ENCODE data around the gene RGP1.
A peak's percentile ranks its signal among the peaks of the same experiment; 100 is the strongest.

Gene RGP1

DNA sequence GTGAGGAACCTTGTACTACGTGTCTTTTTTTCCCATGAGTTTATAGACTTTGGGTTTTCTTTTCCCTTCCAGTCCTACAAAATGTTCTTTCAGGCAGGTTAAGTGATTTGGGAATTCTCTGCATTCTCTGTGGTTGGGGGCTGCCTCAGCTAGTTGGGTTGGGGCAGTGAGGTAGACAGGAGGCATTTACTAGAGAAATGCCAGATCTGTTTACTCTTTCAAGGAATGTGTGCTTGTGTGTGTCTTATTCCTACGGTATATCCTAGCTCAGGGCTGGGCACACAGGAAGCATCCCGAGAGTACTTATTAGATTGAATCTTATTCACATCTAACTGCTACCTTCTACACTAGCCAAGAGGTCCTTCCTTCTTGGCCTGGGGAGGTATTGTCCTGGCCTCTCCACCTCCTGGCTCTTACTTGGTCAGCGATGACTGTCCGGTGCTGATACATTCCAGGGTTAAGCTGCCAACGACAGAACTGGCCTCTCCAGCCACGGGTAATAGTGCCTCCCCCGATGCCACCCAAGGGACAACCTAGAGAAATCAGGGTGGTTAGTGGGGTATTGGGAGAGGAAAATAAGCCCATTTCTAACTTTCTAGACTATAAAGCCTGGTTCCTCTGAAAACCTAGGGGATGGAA, 5.1 kb upstream of the RGP1 start:
- DNase-seq (ENCODE audit: low read depth in 2 of 2), result no peak

DNA sequence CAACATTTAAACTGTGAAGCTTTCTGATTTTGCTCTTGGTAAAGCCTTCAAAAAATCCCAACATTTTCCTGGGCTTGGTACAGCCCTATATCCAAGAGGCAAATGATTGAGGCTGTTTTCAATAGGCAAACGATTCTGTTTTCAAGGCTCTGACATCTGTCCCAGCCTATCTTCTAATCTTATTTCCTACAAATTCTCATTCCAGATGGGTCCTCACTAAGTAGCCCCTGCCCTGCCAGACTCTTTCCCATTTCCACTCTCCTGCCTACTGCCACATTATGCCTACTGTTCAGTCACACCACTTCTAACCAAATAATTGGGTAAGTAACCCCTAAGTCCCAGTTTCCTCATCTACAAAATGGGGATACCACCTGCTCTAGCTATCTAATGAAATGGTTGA, 3.5 kb upstream of the RGP1 start:
- DNase-seq (ENCODE audit: low read depth in 2 of 2), result no peak

DNA sequence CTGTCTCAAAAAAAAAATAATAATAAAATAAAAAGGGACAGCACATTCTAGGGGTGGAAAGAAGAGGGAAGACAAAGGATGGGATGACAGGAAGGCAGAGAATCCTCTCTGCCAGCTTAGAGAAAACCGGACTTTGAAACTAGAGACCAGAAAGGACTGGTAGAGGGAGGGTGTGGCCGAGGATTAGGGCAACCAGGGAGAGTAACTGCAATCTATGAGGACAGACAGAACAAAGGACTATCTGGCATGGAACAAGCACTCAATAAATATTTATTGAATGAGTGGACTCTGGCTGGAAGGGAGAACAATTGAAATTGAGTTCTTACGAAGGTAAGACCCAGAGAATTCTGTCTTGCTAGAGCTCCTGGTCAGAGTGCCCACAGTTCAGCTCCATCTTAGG, 2.5 kb upstream of the RGP1 start:
- no peak for DNase-seq (ENCODE audit: low read depth in 2 of 2)

DNA sequence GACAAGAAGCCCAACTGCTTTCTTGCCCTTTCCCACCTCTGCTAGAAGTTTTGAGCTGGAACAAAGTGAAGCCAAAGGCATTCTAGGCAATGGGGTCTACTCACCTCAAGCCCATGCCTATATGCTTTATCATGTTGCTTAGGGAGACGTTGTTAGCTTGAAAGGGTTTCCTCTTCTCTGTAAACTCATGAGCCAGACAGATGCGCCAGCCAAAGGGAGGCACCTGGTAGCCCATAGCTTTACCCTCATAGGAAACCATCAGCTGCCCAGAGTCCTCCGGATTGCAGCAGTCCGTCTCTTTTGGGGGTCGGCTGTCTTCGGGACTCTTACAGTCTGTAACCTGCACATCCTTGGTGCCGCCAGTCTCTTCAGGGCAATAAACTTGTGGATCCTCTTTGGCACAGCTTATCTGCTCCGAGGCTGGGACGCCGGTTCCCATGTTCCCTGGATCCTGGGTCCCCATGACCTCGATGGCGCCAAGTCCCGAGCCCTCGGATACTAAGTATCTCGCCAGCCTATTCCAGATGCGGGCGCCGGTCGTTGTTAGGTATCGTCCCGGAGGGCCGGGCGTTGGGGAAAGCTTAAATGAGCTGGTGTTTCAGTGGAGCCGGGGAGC, 737 bp upstream of the RGP1 start:
- no peak for DNase-seq (ENCODE audit: low read depth in 2 of 2)

DNA sequence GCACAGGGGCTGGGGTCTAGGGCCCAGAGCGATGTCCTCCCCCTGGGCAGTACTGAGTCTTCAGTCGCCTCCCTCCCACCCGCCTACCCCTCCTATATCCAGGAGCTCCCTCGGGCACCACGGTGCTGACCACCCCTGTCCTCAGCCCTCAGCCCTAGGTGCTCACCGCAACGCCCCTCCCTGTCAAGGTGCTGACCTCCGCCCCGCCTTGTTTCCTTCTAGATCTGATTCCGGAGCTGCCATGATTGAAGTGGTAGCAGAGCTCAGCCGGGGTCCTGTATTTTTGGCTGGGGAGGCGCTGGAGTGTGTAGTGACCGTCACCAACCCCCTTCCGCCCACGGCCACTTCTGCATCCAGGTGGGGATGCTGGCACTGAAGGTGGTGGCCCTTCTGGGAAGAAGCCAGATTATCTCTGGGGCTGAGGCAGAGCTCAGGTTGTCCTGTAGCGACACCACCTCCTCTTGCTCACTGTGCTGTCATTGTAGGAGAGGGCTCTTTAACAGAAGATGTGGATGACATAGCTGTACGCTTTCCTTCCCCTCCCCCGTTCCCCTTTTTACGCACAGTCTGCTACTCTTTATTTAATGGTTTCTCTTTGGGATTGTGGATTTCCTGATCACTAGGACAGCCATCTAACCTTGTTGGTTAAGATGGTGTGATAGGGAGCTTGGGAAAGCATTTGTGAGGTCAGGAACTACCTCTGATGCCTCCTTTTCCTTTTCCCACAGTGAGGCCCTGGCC, 598 bp downstream of the RGP1 start:
- DNase-seq (ENCODE audit: low read depth in 2 of 2), result no peak

DNA sequence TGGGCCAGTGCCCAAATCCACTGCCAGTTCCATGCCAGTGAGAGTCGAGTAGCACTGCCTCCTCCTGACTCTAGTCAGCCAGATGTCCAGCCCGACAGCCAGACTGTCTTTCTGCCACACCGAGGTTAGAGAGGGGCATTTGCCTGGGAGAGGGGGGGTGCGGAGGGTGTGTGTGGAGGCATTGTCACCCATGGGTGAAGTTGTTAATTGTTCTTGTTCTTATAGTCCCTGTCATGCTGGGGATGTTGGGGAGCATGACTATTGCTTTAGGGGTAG, 1.1 kb downstream of the RGP1 start:
- no peak for DNase-seq (ENCODE audit: low read depth in 2 of 2)

DNA sequence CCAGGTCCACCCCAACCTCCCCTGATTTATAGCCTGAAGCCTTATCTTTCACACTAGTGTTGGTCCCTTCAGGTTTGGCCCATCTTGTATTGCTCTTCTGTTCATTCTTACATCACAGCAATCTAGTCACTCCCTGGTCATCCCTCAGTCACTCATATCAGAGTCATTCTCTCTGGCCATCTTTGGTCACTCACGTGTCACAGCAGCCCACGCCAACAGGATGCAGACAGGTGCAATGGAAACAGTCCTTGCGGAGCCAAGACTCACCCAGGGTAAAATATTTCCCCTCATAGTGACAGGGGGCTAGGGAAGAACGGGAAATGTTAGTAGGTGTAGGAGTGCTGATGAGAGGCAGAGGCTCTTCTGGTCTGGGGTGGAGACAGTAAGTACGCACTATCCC, 4.4 kb downstream of the RGP1 start:
- DNase-seq (ENCODE audit: low read depth in 2 of 2), result no peak

DNA sequence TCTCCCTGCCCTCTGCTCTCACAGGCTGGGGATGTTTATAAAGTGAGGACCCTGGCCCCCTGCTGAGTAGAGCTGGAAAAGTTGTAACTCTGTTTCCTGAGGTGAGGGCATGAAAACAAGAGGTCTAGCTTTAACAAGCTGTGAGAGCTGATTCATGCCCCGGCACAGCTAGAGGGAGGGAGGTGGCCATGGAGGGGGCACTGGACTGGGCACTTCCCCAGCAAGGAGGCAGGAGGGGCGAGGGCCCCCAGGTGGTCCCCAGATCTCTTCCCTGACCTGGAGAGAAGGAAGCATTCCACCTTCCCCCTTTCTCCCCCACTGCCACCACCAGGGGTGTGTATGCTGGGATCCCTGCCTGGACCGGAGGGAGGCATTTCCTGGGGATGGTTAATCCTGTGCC, 5.2 kb downstream of the RGP1 start, which contains the start of gene MSMP:
MSMP (minus strand) TSS at position 13 of the 400 bp plus-strand sequence. CDS start 147 bp downstream, outside the sequence.
- DNase-seq (ENCODE audit: low read depth in 2 of 2), result no peak

DNA sequence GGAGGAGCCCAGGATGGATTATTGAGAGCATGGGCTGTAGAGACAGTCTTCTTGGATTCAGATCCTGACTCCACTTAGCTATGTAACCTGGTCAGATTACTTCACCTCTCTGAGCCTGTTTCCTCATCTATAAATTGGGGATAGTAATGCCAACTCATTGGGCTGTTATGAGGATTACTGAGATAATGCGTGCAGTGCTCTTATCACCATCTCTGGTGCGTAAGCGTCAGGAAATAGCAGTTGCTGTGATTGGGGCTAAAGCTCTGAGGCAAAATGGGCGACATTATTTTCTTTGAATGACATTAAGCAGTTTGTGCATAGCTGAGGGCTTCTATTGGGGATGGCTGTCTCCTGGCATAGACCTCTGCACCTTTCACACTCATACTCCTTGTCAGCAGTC, 6.0 kb downstream of the RGP1 start:
- no peak for DNase-seq (ENCODE audit: low read depth in 2 of 2)

DNA sequence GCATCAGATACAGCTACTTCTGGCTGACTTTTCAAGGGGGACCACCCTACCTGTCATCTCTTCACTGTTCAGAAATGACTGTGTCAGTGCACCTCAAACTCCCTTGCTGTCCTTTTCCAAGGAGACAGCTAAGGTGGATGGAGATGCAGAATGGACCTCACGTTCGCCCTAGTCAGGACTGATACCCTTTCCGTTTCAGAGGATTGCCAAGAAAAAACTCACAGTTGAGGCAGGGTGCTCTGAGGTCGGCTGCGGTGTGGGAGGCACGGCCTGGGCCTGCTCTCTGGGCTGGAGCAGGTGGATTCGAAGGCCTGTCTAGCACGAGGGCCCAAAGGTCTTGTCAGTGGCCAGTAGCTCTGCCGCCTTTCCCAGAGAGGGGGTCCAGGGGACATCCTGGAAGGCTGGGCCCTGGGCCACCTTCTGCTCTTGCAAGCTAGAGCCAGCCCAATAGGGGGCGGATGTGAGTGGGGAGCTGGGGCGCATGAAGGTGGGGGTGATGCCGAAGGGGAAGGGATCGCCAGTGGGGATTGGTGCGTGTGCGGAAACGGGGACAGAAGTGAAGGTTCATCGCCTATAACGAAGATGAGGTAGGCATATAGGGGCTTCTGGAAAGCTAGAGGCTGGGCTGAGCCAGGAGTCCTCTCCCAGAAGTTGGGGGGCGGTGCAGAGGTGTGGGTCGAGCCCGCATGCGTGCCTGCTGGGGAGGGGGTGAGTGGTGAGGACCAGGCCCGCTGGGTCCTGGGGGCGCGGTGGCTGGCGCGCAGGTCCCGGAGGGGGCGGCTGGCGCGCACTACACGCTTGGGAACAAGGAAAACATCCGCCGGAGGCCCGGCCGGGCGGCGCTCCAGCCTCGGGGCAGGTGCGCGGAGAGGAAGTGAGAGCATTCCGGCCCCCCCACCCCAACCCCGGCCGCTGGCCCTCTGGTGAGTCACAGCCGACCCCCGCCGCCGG, 7.5 kb downstream of the RGP1 start:
- peak; percentile 46 to 60 for DNase-seq (ENCODE audit: low read depth in 2 of 2)

DNA sequence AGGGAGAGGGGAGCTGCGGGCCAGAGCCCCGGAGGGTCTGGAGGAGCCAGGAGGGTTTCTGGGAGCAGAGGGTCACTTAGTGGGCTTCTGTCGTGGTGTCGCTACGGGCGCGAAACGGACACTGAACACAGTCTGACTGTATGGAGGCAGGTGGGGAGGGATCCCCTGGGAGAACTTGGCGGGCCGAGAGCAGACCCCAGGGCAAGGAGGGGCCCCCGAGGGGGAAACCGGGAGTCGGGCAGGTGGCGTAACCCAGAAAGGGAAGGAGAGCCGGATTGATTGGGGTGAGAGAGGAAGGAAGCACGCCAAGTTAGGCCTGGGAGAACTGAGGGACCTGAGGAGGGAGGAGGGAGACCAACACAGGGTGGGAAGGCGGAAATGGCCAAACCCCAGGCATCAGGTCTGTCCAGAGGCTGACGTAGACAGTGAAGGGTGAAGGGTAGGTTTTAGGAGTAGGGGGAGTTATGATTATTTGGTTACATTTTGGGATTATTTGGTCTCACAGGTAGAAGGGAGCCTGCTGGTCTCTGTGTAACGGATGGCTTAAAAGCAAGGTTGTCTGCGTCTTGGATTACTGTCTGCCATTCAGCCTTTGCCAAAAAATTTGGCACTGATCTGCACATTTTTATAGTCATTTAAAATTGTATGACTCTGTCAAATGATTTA, 8.3 kb downstream of the RGP1 start:
- no peak for DNase-seq (ENCODE audit: low read depth in 2 of 2)

DNA sequence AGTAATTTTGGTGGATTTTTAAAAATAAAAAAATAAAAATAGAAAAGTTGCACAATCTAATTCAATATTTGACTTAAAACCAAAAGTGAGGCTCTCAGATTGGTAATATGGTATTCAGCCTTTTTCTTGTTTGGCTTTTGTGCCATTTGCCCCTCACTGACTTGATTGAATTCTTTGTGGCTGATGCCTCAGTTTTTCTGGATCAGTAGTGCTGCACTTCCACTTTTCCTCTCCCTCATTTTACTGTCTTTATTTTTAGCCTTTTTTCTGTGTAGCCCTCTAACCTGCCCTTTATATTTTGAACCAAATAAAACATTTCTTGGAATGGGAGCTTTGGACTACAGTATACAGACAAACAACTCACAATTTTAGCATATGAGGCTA, 8.8 kb downstream of the RGP1 start:
- no peak for DNase-seq (ENCODE audit: low read depth in 2 of 2)

DNA sequence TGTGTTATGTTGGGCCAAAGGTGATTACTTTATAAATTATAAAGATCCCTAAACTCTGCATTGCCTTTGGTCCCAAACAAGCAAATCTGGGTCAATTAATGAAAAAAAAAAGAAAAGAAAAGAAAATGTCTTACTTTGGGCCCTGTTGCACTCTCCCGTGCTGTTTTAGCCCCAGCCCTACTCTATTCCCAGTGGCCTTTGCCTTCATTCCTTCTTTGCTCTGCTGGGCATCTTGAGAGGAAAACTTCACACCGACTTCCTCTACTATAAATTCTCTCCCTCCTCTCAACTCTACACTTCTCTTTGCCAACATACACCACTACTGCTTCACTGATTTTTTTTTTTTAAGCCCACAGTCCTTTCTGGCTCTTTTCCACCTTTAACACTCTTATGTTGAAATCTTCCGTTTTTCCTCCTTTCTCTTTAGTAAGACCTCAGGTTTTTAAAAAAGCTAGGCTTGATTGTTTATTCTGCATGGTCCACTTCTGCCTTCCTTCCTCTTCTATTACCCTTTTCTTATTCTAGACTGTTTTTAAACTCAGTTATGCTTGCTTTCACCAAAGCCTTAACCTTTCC, 9.5 kb downstream of the RGP1 start:
- no peak for DNase-seq (ENCODE audit: low read depth in 2 of 2)

DNA sequence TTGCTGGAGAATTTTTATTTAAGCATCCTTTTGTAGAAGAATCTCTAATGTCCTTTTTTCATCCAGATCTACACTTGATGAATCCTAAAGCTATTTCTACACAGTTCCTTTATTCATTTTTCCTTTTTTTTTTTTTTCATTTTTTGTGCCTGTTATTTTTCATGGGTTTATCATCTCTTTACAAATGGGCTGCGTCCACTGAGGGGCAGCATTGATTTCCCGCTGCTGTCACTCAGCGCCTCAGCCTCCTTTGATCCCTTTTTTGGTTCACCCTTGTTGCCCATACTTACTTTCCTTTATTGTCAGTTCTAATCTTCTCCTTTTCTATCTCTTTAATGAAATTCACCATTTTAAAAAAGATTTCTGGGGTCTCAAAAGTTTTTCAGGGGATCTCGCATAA, 10.7 kb downstream of the RGP1 start:
- DNase-seq (ENCODE audit: low read depth in 2 of 2), result no peak

DNA sequence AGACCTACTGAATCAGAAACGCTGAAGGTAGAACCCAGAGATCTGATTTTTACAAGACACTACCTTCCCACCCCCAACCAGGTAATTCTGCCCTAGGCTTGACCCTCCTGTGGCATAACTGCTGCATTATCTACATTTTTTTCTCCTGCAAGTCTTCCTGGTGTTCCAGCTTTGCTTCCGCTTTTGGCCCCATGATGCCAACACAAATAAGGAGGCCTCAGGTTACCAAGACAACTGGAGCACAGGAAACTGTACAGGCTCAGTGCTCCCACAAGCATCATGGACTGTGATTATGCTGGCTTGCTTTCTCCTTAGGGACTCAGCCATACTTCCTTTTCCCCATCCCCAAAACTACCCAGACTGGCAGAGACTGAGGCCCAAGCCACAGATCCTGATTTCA, 11.6 kb downstream of the RGP1 start:
- no peak for DNase-seq (ENCODE audit: low read depth in 2 of 2)

DNA sequence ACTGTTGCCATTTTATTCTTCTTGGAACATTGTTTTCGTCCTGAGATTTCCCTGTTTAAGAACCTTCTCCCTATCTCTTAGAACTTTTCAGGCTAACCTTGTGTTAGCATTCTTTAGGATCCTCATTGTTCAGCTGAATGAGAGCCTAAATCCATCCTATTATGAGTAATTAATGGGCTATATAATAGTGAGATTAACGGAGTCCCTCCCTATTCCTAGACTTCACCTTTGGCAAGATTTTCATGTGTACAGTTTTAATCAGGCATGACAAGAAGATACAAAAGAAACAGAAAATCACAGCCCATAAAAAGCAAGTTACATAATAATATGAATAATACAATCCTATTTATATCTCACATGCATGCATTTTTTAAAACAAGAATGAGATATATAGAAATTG, 14.1 kb downstream of the RGP1 start:
- DNase-seq (ENCODE audit: low read depth in 2 of 2), result no peak

DNA sequence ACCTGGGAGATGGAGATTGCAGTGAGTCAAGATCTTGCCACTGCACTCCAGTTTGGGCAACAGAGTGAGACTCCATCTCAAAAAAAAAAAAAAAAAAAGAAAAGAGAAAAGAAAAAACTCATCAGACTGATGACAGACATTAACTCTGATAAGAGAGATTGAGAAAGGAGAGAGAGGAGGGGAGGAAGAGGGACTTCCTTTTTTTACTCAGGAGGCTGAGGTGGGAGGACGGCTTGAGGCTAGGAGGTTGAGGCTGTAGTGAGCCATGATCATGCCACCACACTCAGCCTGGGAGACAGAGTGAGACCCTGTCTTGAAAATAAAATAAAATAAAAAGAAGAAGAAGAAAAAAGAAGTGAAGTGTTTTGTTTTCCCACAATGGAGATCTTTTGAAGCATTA, 14.7 kb downstream of the RGP1 start:
- DNase-seq (ENCODE audit: low read depth in 2 of 2), result no peak

DNA sequence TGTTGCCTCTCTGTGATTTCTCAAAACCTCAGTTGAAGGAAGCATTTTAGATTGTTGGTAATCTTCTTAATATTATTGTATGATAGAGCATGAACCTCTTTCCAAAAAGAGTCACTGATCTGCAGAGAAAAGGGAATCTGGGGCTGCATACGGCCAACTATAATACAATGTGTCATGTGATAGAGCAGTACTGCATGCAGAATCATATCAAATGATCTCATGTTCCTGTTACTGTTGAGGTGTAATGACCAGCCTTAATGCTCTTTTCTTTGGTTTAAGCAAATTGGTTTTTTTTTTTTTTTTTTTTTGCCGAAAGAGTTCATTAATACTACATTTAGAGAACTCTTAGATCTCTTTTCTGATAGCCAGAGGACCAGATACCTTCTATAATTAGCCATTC, 17.9 kb downstream of the RGP1 start:
- DNase-seq (ENCODE audit: low read depth in 2 of 2), result no peak

DNA sequence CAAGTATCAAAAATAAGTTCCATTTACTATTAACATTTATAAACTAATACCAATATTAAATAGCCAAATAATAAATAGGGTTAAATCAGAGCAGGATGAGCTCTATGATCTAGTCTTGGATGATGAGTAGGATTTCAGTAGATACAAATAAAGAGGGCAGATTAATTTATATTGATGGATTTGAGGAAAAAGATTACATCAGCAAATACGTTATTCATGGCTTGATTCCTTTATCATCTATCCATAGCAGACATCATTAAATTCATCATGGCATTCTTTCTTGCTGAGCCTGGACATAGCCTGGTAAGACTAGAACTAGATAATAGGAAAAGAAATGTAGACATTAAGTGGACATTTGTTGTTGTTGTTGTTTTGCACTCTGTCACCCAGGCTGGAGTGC, 18.4 kb downstream of the RGP1 start:
- no peak for DNase-seq (ENCODE audit: low read depth in 2 of 2)

DNA sequence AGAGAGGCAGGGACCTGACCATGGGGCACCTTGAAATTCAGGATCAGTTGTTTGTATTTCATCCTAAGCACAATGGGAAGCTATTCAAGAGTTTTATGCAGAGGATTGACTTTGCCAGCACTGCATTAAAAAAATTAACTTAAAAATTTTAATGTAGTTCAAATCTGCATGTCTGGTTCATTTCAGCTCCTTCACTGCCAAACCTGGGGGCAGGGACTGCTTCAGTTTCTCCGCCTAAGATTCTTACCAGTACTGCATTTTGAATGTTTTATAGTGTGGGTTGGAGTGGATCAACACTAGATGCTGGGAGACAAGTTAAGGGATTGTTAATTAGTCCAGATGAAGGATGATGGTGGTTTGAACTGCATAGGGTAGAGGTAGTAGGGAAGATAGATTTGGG, 20.7 kb downstream of the RGP1 start:
- no peak for DNase-seq (ENCODE audit: low read depth in 2 of 2)

DNA sequence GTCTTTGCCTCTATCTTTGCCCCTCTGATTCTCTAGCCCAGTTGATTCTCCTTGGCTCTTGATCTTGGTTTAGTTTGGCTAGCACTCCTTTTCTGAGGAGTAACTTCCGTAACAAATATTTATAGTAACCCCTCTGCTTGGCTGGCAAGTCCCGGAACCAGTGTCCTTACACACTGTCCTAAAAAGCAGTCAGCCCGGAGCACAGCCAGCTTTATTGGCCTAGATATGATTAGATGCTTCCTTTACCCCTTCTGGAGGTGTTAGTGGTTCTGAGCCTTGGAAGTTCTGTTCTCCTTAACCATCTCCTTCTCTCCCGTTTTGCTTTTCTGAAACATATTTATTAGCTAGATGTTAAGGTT, 22.0 kb downstream of the RGP1 start:
- no peak for DNase-seq (ENCODE audit: low read depth in 2 of 2)

DNA sequence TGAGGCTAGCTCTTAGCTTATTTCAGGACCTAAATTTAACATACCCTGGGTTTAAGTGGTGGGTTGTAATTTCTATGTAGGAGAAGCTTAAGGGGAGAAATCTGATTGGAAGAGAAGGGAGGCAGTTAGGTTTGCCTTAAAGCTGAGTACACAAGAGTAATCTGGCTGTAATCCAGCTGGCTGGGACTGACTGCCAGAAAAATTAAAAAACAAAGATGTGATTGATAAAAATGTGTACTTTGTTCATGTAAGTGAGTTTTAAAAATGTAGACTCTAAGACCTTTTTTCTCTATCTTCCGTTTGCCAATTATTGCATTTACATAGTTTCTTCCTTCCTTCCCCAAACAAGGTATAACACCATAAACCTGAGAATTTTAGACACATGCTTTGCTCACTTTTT, 22.4 kb downstream of the RGP1 start:
- DNase-seq (ENCODE audit: low read depth in 2 of 2), result no peak

All from stimulated activated CD8-positive, alpha-beta memory T cell treated with anti-CD3 and anti-CD28 coated beads, Interleukin-15, amount 100 ng/mL, for 4 hours (primary cell).